Measurements from ENCODE around the gene AIPL1.

DNA sequence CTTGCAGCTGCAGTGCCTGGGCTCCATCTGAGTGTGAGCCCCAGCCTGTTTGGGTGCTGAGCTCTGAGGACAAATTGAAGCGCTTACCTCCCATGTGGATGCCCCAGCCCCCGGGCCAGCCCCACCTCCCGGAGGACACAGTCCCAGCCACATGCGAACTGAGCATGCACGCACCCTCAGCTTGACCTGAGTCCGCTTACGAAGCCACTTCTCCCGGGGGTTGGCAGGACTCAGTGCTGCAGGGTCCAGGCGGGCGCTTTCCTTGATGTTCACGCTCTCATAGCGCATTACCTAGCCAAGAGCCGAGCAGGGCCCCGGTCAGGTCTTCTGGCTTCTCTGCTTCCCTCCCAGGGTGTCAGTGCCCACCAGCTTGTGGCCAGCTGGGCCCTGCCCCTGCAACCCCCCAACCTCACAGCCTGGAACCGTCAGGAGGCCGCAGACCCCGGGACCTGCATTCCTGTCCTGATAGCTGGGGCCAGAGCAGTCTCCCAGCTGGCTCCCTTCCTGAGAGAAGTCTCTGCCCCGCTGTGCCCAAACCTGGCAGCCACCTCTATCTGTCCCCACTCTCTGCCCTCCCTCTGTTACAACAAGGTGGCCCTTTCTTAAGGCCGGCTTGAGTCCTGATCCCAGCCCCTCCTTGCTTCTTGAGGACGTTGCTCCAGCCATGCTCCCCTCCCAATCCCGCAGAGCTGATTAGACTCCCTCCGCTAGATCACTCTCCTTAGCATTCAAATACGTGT lies 33.3 kb upstream of the AIPL1 start:
- TF ChIP-seq CTCF (conservative IDR thresholded peaks at IDR 0.05; ENCODE audit: low read depth in 2 of 2) (no peak), EZH2 (IDR thresholded peaks at IDR 0.05; ENCODE audit: low read depth, unreplicated experiment) (no peak), EZH2phosphoT487 (IDR thresholded peaks at IDR 0.05; ENCODE audit: unreplicated experiment) (no peak), CREB1 (CRISPR knock-in tag; IDR thresholded peaks at IDR 0.05; ENCODE audit: low read depth) (no peak), ZNF114 (CRISPR knock-in tag; IDR thresholded peaks at IDR 0.05) (no peak), JUNB (IDR thresholded peaks at IDR 0.05; ENCODE audit: unreplicated experiment) (no peak), POLR2AphosphoS5 (IDR thresholded peaks at IDR 0.05; ENCODE audit: low read depth) (no peak), ZNF331 (CRISPR knock-in tag; IDR thresholded peaks at IDR 0.05; ENCODE audit: low read depth) (no peak), ETS1 (IDR thresholded peaks at IDR 0.05) (no peak), STAT1 (IDR thresholded peaks at IDR 0.05; ENCODE audit: unreplicated experiment) (no peak)
- TF ChIP-seq, protein P1, sequence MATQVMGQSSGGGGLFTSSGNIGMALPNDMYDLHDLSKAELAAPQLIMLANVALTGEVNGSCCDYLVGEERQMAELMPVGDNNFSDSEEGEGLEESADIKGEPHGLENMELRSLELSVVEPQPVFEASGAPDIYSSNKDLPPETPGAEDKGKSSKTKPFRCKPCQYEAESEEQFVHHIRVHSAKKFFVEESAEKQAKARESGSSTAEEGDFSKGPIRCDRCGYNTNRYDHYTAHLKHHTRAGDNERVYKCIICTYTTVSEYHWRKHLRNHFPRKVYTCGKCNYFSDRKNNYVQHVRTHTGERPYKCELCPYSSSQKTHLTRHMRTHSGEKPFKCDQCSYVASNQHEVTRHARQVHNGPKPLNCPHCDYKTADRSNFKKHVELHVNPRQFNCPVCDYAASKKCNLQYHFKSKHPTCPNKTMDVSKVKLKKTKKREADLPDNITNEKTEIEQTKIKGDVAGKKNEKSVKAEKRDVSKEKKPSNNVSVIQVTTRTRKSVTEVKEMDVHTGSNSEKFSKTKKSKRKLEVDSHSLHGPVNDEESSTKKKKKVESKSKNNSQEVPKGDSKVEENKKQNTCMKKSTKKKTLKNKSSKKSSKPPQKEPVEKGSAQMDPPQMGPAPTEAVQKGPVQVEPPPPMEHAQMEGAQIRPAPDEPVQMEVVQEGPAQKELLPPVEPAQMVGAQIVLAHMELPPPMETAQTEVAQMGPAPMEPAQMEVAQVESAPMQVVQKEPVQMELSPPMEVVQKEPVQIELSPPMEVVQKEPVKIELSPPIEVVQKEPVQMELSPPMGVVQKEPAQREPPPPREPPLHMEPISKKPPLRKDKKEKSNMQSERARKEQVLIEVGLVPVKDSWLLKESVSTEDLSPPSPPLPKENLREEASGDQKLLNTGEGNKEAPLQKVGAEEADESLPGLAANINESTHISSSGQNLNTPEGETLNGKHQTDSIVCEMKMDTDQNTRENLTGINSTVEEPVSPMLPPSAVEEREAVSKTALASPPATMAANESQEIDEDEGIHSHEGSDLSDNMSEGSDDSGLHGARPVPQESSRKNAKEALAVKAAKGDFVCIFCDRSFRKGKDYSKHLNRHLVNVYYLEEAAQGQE (IDR thresholded peaks at IDR 0.05; ENCODE audit: unreplicated experiment): no peak
